Ishikawa (cell line): ENCODE data around the gene NRCAM.

Experiments
- CEBPB ChIP-seq: IDR thresholded peaks from 2 replicates; pipeline ENCODE4 v1.6.1; 2012
- MAX ChIP-seq: IDR thresholded peaks from 2 replicates; pipeline ENCODE4 v1.6.1; 2012
- TCF12 ChIP-seq: IDR thresholded peaks from 2 replicates; pipeline ENCODE4 v1.6.1; 2012; ENCODE audit warnings: low read depth
- TEAD4 ChIP-seq: IDR thresholded peaks from 2 replicates; pipeline ENCODE4 v1.6.1; 2012
- TF ChIP-seq, protein P1 (sequence below): IDR thresholded peaks from 2 replicates; pipeline ENCODE4 v1.6.1; 2012; ENCODE audit warnings: low read depth, mild to moderate bottlenecking

DNA sequence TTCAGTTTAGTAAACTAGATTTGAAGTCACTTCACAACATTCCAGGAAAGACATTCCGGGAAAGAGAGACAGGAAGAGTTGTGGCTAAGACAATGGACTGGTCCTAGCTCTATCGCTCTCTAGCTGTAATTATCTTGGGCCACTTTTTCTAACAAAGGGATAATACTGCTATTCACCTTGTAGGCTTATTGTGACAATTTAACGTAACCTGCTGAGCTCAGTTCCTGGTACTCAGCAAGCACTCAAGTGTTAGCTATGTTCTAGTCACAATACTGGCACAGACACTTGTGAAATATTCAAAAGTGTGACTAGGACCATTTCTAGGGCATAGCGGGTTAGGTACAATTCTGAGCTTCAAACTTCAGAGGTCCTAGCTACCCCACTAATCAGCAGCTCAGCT lies 12.0 kb upstream of the NRCAM start:
- TF ChIP-seq, protein P1, sequence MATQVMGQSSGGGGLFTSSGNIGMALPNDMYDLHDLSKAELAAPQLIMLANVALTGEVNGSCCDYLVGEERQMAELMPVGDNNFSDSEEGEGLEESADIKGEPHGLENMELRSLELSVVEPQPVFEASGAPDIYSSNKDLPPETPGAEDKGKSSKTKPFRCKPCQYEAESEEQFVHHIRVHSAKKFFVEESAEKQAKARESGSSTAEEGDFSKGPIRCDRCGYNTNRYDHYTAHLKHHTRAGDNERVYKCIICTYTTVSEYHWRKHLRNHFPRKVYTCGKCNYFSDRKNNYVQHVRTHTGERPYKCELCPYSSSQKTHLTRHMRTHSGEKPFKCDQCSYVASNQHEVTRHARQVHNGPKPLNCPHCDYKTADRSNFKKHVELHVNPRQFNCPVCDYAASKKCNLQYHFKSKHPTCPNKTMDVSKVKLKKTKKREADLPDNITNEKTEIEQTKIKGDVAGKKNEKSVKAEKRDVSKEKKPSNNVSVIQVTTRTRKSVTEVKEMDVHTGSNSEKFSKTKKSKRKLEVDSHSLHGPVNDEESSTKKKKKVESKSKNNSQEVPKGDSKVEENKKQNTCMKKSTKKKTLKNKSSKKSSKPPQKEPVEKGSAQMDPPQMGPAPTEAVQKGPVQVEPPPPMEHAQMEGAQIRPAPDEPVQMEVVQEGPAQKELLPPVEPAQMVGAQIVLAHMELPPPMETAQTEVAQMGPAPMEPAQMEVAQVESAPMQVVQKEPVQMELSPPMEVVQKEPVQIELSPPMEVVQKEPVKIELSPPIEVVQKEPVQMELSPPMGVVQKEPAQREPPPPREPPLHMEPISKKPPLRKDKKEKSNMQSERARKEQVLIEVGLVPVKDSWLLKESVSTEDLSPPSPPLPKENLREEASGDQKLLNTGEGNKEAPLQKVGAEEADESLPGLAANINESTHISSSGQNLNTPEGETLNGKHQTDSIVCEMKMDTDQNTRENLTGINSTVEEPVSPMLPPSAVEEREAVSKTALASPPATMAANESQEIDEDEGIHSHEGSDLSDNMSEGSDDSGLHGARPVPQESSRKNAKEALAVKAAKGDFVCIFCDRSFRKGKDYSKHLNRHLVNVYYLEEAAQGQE, result no peak
- TF ChIP-seq MAX (no peak), TCF12 (no peak), CEBPB (no peak), TEAD4 (no peak)
